ENCODE measurements around the gene PLPPR3.
A peak's percentile ranks its signal among the peaks of the same experiment; 100 is the strongest.

The PLPPR3 gene

DNA sequence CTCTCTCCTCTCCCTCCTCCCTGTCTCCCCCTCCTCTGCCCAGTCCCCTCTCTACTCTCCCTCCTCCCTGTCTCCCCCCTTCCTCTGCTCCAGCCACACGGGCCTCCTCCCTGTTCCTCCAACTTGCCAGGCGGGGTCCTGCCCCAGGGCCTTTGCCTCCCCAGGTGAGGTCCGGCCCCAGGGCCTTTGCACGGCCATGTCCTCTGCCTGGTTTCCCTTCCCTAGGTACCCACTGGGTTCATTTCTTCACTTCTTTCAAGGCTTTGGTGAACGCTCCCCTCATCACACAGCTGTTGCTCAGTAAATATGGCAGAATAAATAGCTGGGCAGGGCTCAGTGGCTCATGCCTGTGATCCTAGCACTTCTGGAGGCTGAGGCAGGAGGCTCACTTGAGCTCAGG lies 49.7 kb downstream of the PLPPR3 start:
- ChIA-PET CTCF (interaction anchor here (0.7 kb wide), 1 partner anchor 84 kb away, joined by 5 read pairs; no protein-coding TSS in a partner anchor), POLR2A (ENCODE audit: low non-redundant PET) (interaction anchor here (0.6 kb wide), 1 partner anchor 77 kb away, joined by 6 read pairs; no protein-coding TSS in a partner anchor)
- no peak for DNase-seq (ENCODE audit: low spot score)
- TF ChIP-seq, protein P1, sequence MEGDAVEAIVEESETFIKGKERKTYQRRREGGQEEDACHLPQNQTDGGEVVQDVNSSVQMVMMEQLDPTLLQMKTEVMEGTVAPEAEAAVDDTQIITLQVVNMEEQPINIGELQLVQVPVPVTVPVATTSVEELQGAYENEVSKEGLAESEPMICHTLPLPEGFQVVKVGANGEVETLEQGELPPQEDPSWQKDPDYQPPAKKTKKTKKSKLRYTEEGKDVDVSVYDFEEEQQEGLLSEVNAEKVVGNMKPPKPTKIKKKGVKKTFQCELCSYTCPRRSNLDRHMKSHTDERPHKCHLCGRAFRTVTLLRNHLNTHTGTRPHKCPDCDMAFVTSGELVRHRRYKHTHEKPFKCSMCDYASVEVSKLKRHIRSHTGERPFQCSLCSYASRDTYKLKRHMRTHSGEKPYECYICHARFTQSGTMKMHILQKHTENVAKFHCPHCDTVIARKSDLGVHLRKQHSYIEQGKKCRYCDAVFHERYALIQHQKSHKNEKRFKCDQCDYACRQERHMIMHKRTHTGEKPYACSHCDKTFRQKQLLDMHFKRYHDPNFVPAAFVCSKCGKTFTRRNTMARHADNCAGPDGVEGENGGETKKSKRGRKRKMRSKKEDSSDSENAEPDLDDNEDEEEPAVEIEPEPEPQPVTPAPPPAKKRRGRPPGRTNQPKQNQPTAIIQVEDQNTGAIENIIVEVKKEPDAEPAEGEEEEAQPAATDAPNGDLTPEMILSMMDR (conservative IDR thresholded peaks at IDR 0.05; ENCODE audit: low read depth) = no peak
- H3K27ac ChIP-seq = no peak overlapping the region; the same call in 1 of the 2 replicates

DNA sequence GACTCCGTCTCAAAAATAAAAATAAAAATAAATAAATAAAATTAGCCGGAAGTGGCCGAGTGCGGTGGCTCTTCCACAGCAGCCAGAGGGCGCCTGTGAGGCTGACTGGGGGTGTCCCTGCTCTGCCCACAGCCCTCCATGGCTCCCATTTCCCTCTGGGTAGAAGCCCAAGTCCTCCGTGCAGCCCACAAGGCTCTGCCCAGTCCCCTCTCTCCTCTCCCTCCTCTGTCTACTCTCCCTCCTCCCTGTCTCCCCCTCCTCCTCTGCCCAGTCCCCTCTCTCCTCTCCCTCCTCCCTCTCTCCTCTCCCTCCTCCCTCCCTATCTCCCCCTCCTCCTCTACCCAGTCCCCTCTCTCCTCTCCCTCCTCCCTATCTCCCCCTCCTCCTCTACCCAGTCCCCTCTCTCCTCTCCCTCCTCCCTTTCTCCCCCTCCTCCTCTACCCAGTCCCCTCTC lies 50.4 kb downstream of the PLPPR3 start:
- CTCF ChIA-PET = interaction anchor here (1.1 kb wide), 1 partner anchor 30 kb away, joined by 5 read pairs; no protein-coding TSS in a partner anchor
- 0 out of 2 replicates have a peak overlapping the region, but pooled peaks have one; percentile 11 for H3K27ac ChIP-seq
- TF ChIP-seq, protein P1 (conservative IDR thresholded peaks at IDR 0.05; ENCODE audit: low read depth) = no peak; the same call in 1 of the 2 replicates
- peak; percentile 38 for DNase-seq (ENCODE audit: low spot score)
- POLR2A ChIA-PET (ENCODE audit: low non-redundant PET) = no interaction called here

- ChIA-PET POLR2A (ENCODE audit: low non-redundant PET) (interaction anchor here (0.6 to 0.9 kb wide), 2 partner anchors 30 to 87 kb away, joined by 3 read pairs; no protein-coding TSS in a partner anchor), CTCF (interaction anchor here (0.6 to 1.3 kb wide), 8 partner anchors 74 to 1116 kb away, joined by 3 to 8 read pairs (median 4); partner anchors contain the start of gene ABHD17A)
- no peak for DNase-seq (ENCODE audit: low spot score)
- TF ChIP-seq, protein P1 (conservative IDR thresholded peaks at IDR 0.05; ENCODE audit: low read depth) = no peak
- no peak overlapping the region for H3K27ac ChIP-seq
Measured at GRCh38 chr19:769616-770015, 52.1 kb downstream of the PLPPR3 start.

GRCh38 chr19:768424-768823 lies 53.3 kb downstream of the PLPPR3 start:
- CTCF ChIA-PET = no interaction called here
- POLR2A ChIA-PET (ENCODE audit: low non-redundant PET) = no interaction called here

GRCh38 chr19:765179-765738 lies 56.5 kb downstream of the PLPPR3 start:
- TF ChIP-seq, protein P1 (conservative IDR thresholded peaks at IDR 0.05; ENCODE audit: low read depth) = no peak
- CTCF ChIA-PET = no interaction called here
- POLR2A ChIA-PET (ENCODE audit: low non-redundant PET) = no interaction called here
- DNase-seq (ENCODE audit: low spot score) = no peak
- peak overlapping the region; percentile 35 for H3K27ac ChIP-seq

More at GRCh38 chr19:768424-768823, 53.3 kb downstream of the PLPPR3 start:
- H3K27ac ChIP-seq = peak overlapping the region; percentile 45
- TF ChIP-seq, protein P1 (conservative IDR thresholded peaks at IDR 0.05; ENCODE audit: low read depth) = no peak
- no peak for DNase-seq (ENCODE audit: low spot score)

- no peak for DNase-seq (ENCODE audit: low spot score)
- POLR2A ChIA-PET (ENCODE audit: low non-redundant PET) = no interaction called here
- TF ChIP-seq, protein P1 (conservative IDR thresholded peaks at IDR 0.05; ENCODE audit: low read depth) = no peak
- CTCF ChIA-PET = no interaction called here
- H3K27ac ChIP-seq = peak overlapping the region; percentile 13; the same call in 1 of the 2 replicates
Measured at GRCh38 chr19:764301-764700, 57.5 kb downstream of the PLPPR3 start.

Measured in RWPE1 (cell line).